GM12878 (cell line): ENCODE results near the gene RAPGEF1. TPM values are rescaled to one million over a fixed set of nuclear protein-coding genes. Genes with fewer than 3 reads are reported as not detected.
A peak's percentile ranks its signal among the peaks of the same experiment; 100 is the strongest.

Source experiments
- CEBPB ChIP-seq, 2 experiments: fragments of 150-350 bp in 1 of 2; IDR thresholded peaks; 2 replicates each; pipeline ENCODE4 v1.6.1; 2012 to 2014; ENCODE audit warnings: low read depth in 2 of 2, low read length in 2 of 2, borderline replicate concordance in 1 of 2, inconsistent platforms in 1 of 2
- DPF2 ChIP-seq: fragments of 450-650 bp; IDR thresholded peaks from 2 replicates; pipeline ENCODE4 v1.6.1; 2017; ENCODE audit warnings: mild to moderate bottlenecking
- E4F1 ChIP-seq: fragments of 450-650 bp; IDR thresholded peaks from 2 replicates; pipeline ENCODE4 v1.6.1; 2018; ENCODE audit warnings: borderline replicate concordance, mild to moderate bottlenecking; ENCODE audit not compliant: partially characterized antibody
- ELK1 ChIP-seq: IDR thresholded peaks from 2 replicates; pipeline ENCODE4 v1.6.1; 2012; ENCODE audit warnings: low read depth, low read length, improper control_type of control experiment
- ESRRA ChIP-seq: IDR thresholded peaks from 2 replicates; pipeline ENCODE4 v1.6.1; 2012; ENCODE audit warnings: mild to moderate bottlenecking, low read length, improper control_type of control experiment
- GATAD2B ChIP-seq: fragments of 450-650 bp; conservative IDR thresholded peaks from 2 replicates; pipeline ENCODE4 v1.6.1; 2017; ENCODE audit warnings: low read depth, mild to moderate bottlenecking, moderate library complexity
- IRF5 ChIP-seq: fragments of 450-650 bp; IDR thresholded peaks from 2 replicates; pipeline ENCODE4 v1.6.1; 2017; ENCODE audit warnings: borderline replicate concordance
- KAT2A ChIP-seq: conservative IDR thresholded peaks from 2 replicates; pipeline ENCODE4 v1.6.1; 2011; ENCODE audit warnings: low read depth, low read length; ENCODE audit not compliant: control insufficient read depth
- MXI1 ChIP-seq: fragments of 150-350 bp; IDR thresholded peaks from 2 replicates; pipeline ENCODE4 v1.6.1; 2011; ENCODE audit warnings: low read depth, mild to moderate bottlenecking, inconsistent platforms, low read length, improper control_type of control experiment
- MYC ChIP-seq: IDR thresholded peaks from 2 replicates; pipeline ENCODE4 v1.6.1; 2011; ENCODE audit warnings: mild to moderate bottlenecking, low read length, moderate library complexity, inconsistent platforms; ENCODE audit not compliant: insufficient read depth, insufficient replicate concordance, insufficient read length, severe bottlenecking
- NFXL1 ChIP-seq: fragments of 450-650 bp; IDR thresholded peaks from 2 replicates; pipeline ENCODE4 v1.6.1; 2017; ENCODE audit warnings: antibody characterized with exemption, mild to moderate bottlenecking, borderline replicate concordance
- POLR2AphosphoS2 ChIP-seq: IDR thresholded peaks from 2 replicates; pipeline ENCODE4 v1.6.1; 2011; ENCODE audit warnings: low read depth, mild to moderate bottlenecking, low read length, improper control_type of control experiment, moderate library complexity
- POLR2AphosphoS5 ChIP-seq: IDR thresholded peaks from 2 replicates; pipeline ENCODE4 v1.6.1; 2011; ENCODE audit warnings: mild to moderate bottlenecking, low read length, inconsistent platforms
- RCOR1 ChIP-seq: conservative IDR thresholded peaks from 2 replicates; pipeline ENCODE4 v1.6.1; 2012; ENCODE audit warnings: low read depth, low read length, improper control_type of control experiment
- RELA ChIP-seq: fragments of 450-650 bp; IDR thresholded peaks from 2 replicates; pipeline ENCODE4 v1.8.0; 2014; ENCODE audit warnings: borderline replicate concordance; ENCODE audit not compliant: partially characterized antibody
- RUNX3 ChIP-seq: IDR thresholded peaks from 2 replicates; pipeline ENCODE4 v1.6.1; 2012; ENCODE audit warnings: low read length, inconsistent platforms
- STAT3 ChIP-seq: IDR thresholded peaks from 2 replicates; pipeline ENCODE4 v1.6.1; 2011; ENCODE audit warnings: low read depth, low read length, improper control_type of control experiment
- WRNIP1 ChIP-seq: IDR thresholded peaks from 2 replicates; pipeline ENCODE4 v1.6.1; 2011; ENCODE audit warnings: low read depth, low read length, improper control_type of control experiment, borderline replicate concordance
- ZNF274 ChIP-seq: IDR thresholded peaks from one replicate; pipeline ENCODE4 v1.8.0; 2011; ENCODE audit not compliant: insufficient read length, insufficient read depth
- polyA plus RNA-seq, 11 experiments: library from polyadenylated mRNA; depleted of rRNA in 4 of 11; unstranded in 6 of 11; stranded (reverse) in 5 of 11; fragments of >200 nt; fragmentation: Nextera tagmentation in 4 of 11; fragmentation: Illumina TruSeq in 1 of 11; extraction: Ambion mirVana in 4 of 11; extraction: Trizol in 1 of 11; gene quantifications; 1 replicate in 1 of 11; 2 replicates in 10 of 11; pipeline versions ENCODE4 v1.2.1 to v1.2.3, GENCODE V29; 2011 to 2016; ENCODE audit warnings: inconsistent platforms in 2 of 11, missing spikeins in 2 of 11, low read depth in 1 of 11
- total RNA-seq, 4 experiments: library from RNA; depleted of rRNA in 3 of 4; stranded (reverse); fragments of >200 nt in 3 of 4; fragmentation: Illumina TruSeq in 1 of 4; extraction: Trizol in 1 of 4; gene quantifications; 2 replicates each; pipeline versions ENCODE4 v1.2.1 to v1.2.3, GENCODE V29; 2013 to 2021
- TF ChIP-seq, protein P1 (sequence below): IDR thresholded peaks from 2 replicates; pipeline ENCODE4 v1.6.1; 2012; ENCODE audit warnings: mild to moderate bottlenecking, low read depth, low read length
- TF ChIP-seq, protein P2 (sequence below): IDR thresholded peaks from 2 replicates; pipeline ENCODE4 v1.6.1; 2012; ENCODE audit warnings: low read depth, low read length, improper control_type of control experiment

Gene RAPGEF1
- total and polyA plus RNA-seq, 10 of the 15 experiments (the other 5 are each of a cell fraction or from before 2014, with no cell fraction given): 0.42 to 113 (median 45.9) TPM

- TF ChIP-seq, protein P1, sequence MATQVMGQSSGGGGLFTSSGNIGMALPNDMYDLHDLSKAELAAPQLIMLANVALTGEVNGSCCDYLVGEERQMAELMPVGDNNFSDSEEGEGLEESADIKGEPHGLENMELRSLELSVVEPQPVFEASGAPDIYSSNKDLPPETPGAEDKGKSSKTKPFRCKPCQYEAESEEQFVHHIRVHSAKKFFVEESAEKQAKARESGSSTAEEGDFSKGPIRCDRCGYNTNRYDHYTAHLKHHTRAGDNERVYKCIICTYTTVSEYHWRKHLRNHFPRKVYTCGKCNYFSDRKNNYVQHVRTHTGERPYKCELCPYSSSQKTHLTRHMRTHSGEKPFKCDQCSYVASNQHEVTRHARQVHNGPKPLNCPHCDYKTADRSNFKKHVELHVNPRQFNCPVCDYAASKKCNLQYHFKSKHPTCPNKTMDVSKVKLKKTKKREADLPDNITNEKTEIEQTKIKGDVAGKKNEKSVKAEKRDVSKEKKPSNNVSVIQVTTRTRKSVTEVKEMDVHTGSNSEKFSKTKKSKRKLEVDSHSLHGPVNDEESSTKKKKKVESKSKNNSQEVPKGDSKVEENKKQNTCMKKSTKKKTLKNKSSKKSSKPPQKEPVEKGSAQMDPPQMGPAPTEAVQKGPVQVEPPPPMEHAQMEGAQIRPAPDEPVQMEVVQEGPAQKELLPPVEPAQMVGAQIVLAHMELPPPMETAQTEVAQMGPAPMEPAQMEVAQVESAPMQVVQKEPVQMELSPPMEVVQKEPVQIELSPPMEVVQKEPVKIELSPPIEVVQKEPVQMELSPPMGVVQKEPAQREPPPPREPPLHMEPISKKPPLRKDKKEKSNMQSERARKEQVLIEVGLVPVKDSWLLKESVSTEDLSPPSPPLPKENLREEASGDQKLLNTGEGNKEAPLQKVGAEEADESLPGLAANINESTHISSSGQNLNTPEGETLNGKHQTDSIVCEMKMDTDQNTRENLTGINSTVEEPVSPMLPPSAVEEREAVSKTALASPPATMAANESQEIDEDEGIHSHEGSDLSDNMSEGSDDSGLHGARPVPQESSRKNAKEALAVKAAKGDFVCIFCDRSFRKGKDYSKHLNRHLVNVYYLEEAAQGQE: no peak
- TF ChIP-seq RCOR1 (no peak), STAT3 (no peak), KAT2A (no peak), GATAD2B (no peak), RELA (no peak), ELK1 (no peak), IRF5 (no peak), MYC (no peak), DPF2 (0 out of 2 replicates have a peak, but pooled peaks have one; percentile 17), POLR2AphosphoS5 (no peak), MXI1 (no peak), WRNIP1 (no peak), E4F1 (no peak), CEBPB (IDR thresholded peaks at IDR 0.05; ENCODE audit: borderline replicate concordance in 1 of 2, low read depth in 2 of 2, low read length in 2 of 2) (no peak), ESRRA (no peak), NFXL1 (no peak), RUNX3 (peak; percentile 60), POLR2AphosphoS2 (no peak), ZNF274 (no peak)
- TF ChIP-seq, protein P2, sequence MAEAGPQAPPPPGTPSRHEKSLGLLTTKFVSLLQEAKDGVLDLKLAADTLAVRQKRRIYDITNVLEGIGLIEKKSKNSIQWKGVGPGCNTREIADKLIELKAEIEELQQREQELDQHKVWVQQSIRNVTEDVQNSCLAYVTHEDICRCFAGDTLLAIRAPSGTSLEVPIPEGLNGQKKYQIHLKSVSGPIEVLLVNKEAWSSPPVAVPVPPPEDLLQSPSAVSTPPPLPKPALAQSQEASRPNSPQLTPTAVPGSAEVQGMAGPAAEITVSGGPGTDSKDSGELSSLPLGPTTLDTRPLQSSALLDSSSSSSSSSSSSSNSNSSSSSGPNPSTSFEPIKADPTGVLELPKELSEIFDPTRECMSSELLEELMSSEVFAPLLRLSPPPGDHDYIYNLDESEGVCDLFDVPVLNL: no peak
Observed at GRCh38 chr9:131642496-131643083, 97.3 kb downstream of the RAPGEF1 start (continued).
